OCI-M1 (cell line): ENCODE results near the gene PTK6.
A peak's percentile ranks its signal among the peaks of the same experiment; 100 is the strongest.

Experiments
- DNase-seq: peaks from one replicate; lab custom pipeline; 2025; lab: John Stamatoyannopoulos, UW

Gene PTK6

GRCh38 chr20:63529861-63530787 is 7.1 kb downstream of the PTK6 start:
- no peak for DNase-seq

GRCh38 chr20:63529180-63529860 is 7.9 kb downstream of the PTK6 start:
- no peak for DNase-seq

- no peak for DNase-seq
These were observed 10.0 kb downstream of the PTK6 start for GRCh38 chr20:63527184-63527583.

- DNase-seq, result no peak
These were observed 11.2 kb downstream of the PTK6 start for GRCh38 chr20:63525971-63526370.

GRCh38 chr20:63525185-63525584 is 12.0 kb downstream of the PTK6 start:
- no peak for DNase-seq

- no peak for DNase-seq
These were observed 14.1 kb downstream of the PTK6 start for GRCh38 chr20:63522981-63523611.

GRCh38 chr20:63522091-63522868 is 14.9 kb downstream of the PTK6 start:
- DNase-seq, result no peak

GRCh38 chr20:63521602-63522001 is 15.6 kb downstream of the PTK6 start:
- DNase-seq, result no peak

GRCh38 chr20:63520934-63521601 is 16.1 kb downstream of the PTK6 start:
- DNase-seq, result peak; percentile 32

- DNase-seq, result peak; percentile 58
These were observed 16.7 kb downstream of the PTK6 start, which contains the start of gene PPDPF for GRCh38 chr20:63520504-63520933. PPDPF (plus strand) TSS chr20:63520765; CDS start chr20:63521309, 544 bp downstream.

- DNase-seq, result no peak
These were observed 17.3 kb downstream of the PTK6 start for GRCh38 chr20:63519668-63520503.

- no peak for DNase-seq
These were observed 18.1 kb downstream of the PTK6 start for GRCh38 chr20:63518946-63519667.

- no peak for DNase-seq
These were observed 18.8 kb downstream of the PTK6 start for GRCh38 chr20:63518351-63518861.

GRCh38 chr20:63517376-63518309 is 19.5 kb downstream of the PTK6 start:
- DNase-seq, result no peak

GRCh38 chr20:63514520-63514919 is 22.7 kb downstream of the PTK6 start:
- DNase-seq, result peak; percentile 47

GRCh38 chr20:63513207-63513606 is 24.0 kb downstream of the PTK6 start:
- no peak for DNase-seq

GRCh38 chr20:63509088-63509564 is 28.1 kb downstream of the PTK6 start:
- peak; percentile 5 for DNase-seq
